Measurements from ENCODE around the gene TDO2.
A peak's percentile ranks its signal among the peaks of the same experiment; 100 is the strongest.
"Not testable (repeated sequence)": the region's sequence is repeated elsewhere in the genome, so short reads cannot be mapped to it uniquely, and the experiment has no call there.

The TDO2 gene

DNA sequence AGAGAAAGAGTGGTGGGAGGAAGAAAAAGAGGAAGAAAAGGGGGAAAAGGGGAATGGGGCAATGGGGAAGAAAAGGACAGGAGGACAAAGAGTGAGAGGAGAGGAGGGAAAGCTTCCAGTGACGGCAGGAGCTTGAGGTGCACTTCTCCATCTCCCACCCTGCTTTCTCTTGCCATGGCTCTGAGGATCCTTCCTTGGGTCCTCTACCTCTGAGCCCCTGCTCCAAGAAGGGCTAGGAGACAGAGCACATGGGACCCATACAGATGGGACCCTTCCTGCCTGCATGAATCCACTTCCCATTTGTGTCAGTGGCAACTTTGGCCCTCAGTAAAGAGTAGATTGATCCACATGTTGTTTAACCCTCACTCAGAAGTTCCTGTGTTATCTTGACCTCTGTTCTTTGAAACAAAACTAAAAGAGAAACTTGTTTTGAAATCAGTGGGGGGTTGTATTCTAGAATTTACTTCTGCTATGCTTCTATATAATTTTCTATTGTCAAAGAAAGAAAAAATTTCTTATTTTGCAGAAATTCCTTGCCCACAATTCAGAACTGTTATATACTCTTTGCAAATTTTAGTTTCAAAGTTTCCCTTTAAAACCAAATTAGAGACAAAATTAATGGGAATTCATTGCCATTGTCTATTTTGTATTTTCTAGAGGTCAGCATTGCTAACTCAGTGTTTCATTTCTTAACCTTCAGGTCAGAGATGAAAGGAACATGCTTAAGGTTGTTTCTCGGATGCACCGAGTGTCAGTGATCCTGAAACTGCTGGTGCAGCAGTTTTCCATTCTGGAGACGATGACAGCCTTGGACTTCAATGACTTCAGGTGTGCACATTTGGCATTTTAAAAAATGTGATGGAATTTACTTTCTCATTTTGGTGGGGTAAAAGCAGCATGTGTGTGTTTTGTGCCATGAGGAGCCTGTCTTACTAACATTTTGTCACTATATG is 5.0 kb downstream of the TDO2 start:
- DNase-seq = no peak

DNA sequence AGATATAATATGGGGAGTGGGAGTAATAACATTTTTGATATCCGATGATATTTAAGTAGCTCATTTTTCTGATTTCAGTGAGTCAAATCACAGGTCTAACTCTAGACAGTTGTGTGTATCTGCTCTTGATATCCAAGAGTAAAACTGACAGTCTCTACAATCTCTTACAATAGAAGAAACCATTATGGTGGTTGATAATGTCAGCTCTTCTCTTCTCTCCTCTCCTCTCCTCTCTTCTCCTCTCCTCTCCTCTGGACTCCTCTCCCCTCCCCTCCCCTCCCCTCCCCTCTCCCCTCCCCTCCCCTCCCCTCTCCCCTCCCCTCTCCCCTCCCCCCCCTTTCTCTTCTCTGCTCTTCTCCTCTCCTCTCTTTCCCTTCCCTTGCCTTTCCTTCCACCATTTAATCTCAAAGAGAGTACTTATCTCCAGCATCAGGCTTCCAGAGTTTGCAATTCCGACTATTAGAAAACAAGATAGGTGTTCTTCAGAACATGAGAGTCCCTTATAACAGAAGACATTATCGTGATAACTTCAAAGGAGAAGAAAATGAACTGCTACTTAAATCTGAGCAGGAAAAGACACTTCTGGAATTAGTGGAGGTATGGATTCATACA is 6.2 kb downstream of the TDO2 start:
- no peak for DNase-seq

DNA sequence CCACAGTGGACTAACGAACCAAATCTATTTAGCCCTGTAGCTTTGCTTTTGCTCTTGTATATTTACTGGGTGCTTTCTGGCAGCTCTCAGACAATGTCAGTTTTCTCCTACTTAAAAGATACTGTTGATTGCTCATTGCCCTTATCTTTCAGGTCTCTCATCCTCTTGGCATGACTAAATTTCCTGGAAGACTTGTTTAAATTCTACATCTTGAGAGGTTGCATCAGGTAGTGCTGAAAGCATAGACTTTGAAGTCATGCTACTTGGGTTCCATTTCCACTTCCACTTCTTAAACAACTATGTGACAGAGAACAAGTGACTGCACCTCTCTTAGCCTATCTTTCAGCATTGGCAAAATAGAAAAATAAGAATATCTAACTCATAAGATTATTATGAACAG is 8.4 kb downstream of the TDO2 start:
- DNase-seq = no peak

DNA sequence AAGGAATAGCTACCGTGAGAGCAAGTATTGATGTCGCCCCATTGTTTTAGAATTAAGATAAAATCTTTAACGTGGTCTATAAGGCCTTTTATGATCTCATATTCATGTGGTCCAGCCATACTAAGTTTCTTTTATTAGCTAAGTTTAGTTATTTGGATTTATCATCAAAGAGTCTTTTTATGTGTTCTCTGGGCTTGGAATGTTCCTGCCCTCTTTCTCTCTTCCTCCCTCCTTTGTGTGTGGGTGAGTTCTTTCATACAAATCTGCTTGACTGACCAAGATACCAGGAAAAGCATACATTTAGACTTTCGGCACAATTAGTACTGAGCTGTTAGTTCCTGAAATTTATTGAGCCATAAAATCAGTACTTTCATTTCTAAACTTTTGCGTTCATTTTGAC is 11.3 kb downstream of the TDO2 start:
- DNase-seq = no peak

DNA sequence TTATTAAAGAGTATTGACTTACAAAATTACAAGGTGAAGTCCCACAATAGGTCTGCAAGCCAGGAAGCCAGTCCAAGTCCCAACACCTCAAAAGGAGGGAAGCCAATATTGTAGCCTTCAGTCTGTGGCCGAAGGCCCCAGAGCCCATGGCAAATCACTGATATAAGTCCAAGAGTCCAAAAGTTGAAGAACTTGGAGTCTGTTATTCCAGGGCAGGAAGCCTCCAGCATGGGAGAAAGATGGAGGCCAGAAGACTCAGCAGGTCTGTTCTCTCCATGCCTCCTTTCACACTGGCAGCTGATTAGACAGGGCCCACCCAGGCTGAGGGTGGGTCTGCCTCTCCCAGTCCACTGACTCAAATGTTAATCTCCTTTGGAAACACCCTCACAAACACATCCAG is 18.1 kb downstream of the TDO2 start:
- DNase-seq = no peak

DNA sequence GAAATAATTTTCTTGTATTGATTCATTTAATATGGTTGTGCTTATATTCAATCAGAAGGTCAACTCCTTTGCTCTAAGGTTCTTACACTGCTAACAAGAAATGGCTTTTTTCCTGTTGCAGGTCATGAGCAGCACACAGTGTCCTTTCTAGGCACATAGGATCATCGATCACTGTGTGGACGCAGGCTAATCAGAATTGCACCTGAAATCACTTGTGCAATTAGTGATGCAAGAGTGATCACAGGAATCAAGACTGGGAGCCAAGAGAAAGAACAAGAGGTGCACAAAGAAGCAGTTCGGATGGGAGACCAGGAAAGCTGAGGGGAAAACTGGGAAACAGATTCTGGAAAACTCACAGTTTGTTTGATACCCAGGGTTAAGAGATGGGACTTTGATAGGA is 21.1 kb downstream of the TDO2 start:
- DNase-seq = no peak

DNA sequence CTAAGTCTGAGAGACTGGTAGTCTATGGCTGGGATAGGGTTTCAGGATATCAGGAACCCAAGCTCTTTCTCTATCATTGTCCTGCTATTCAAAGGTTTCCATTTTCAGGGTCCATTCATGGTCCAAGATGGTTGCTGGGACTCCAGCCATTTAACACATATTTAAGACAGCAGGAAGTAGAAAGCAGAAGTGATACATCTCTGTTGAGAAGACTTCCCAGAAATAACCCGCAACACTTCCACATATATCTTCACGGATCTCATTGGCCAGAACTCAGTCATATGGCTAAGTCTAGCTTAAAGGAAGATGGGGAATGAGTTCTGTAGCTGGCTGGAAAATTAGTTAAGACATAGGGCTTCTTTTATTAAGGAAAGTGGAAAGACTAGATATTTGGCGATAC is 26.3 kb downstream of the TDO2 start:
- DNase-seq = no peak

DNA sequence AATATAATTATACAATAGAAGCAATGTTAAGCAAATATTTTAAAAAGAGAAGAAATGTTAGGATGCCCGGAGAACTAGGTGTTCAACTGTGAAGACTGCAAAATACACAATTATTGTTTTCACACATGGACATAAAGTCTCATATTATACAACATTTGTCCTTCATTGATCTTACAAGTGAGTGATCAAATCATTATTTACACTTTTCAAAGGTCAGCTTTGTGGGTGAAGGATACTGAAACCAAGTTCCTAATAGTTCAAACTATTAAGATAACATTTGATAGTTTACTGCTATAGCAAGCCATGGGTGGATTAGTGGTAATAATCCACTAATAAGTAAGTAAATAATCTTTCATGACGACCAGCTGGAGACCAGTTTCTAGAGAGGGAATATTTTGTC is 26.8 kb downstream of the TDO2 start:
- no peak for DNase-seq

DNA sequence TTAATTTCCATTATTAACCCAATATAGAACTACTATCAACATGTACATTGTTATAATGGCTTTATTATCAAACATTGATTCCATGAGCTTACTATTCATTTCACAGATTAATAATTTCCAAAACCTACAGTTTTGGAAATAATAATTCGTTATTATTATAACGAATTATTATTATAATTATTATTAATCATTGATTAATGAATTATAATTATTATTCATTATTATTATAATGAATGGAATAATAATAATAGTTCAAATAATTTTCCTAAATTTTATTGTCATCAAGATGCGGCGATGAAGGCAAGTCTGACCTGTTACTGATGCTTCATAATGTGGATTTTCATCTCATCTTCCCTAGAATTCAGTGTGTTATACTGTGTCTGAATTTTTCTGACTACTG is 28.1 kb downstream of the TDO2 start:
- no peak for DNase-seq

DNA sequence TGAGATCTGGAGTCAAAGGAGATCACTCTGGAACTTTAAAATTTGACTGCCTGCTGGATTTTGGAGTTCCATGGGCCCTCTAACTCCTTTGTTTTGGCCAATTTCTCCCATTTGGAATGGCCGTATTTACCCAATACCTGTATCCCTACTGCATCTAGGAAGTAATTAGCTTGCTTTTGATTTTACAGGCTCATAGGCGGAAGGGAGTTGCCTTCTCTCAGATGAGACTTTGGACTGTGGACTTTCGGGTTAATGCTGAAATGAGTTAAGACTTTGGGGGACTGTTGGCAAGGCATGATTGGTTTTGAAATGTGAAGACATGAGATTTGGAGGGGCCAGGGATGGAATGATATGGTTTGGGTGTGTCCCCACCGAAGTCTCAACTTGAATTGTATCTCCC is 31.1 kb downstream of the TDO2 start:
- DNase-seq = not testable (repeated sequence)

DNA sequence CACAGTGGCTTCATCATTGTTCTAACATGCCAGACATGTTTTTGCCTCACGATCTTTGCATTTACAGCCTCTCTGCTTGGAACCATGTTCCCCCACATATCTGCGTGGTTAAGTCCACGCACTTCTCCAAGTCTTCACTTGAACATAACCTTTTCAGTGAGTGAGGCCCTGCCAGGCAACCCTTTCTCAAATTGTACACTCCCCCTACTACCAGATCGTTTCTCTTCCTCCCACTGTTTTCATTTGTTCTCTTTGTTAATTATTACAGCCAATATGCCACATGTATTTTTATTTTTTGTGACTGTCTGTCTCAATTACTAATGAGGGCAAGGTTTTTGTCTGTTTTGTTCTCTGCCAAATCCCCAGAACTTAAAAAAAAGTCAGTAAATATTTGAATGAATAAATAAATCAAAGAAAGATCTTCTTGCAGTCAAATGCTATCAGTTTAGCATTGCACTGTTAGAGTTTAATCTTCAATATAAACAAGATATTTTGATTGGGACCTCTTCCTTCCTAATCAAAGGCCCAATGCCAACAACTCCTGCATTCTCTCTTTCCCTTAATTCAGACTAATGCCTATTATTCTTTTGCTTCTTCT is 32.0 kb downstream of the TDO2 start:
- no peak for DNase-seq

DNA sequence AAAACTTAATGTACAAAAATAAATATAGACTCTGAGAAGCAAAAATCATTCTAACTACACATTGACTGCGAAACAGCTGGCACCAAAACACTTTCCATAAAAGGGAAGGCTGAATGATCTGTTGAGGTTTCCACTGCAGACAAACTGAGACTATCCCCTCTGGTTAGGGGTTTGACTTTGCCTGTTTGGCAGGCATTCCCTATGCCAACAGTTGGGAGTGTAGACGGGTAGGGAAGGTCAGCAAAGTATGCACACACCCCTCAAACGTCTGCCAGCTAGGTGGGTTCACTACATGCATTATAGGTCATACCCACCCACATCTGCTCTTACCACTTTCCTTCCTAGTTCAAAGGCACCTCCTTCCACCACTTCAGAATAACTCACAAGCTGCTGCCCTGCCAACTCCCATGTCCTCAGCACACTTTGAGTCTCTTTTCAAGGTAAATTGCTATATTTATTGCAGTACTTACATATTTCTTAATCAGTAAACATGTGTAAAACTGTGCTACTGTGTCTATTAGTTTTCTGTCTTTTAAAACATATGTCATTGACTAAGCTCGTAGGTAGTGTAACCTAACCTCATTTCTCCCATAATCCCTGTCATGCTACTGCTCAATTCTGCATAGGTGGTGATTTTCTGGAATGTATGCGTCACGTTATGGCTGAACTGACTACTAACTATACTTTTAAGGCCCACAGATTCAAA is 37.7 kb downstream of the TDO2 start:
- no peak for DNase-seq

DNA sequence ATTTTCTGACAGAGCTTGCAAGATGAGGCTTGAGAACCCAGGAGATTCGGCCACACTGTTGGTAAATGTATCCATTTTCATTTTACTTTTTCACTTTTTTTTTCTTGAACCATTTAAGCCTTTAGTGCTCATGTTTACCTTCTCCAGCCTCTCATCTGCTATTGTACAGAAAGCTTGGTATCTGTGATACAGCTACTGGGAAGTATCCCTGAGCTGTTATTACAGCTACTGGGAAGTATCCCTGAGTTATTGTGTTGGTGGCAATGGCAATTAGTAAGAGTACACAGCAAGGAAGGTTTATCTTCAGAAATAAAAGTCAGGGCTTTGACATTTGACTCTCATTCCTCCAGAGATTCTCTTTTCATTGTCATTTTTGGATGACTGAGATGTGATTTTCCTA is 38.3 kb downstream of the TDO2 start:
- DNase-seq = no peak

DNA sequence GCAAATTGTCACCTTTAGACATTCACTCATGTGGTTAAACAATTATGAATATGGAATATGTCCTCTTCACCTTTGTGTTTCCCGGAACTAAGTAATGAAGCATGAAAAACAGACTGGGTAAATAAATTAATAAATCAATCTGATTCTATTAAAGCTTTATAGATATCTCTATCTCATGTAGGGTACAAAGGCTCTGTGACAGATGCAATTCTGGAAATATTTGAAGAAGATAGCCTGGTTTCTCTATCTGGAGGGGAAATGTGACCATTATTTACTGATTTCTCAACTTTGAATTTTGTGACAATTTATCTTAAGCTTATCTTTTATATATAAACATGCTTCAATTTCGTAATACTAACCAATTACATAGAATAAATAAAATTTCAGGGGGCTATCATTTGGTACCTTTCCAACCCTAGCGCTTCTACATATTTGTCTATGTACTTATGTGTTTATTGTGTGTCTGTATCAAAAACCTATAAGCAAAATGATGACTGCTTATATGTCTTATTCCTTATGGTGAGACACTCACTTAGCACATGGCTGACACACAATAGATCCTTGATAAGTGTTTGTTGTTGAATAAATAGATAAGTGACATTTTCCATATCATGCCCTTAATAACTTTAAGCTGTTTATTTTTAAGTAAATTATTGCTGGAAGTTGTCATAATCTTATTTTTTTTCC is 40.3 kb downstream of the TDO2 start:
- no peak for DNase-seq

DNA sequence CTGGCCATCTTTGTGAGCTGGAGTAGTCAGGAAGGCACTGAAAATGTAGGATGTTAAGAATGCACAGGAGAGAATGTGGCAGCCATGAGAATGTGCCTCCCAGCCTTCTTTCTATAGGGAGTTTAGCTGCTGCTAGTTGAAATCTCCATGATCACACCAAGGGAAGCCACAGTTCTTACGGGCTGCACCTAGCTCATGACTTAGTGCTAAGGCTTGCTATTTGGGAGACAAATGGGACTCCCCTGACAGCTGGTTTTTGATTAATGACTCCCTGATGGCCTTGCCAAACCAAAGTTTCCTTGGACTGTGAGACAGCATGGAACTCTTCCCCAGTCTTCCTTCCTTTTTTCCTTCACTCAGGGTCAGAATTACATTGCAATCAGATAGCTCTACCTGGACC is 41.0 kb downstream of the TDO2 start:
- no peak for DNase-seq

DNA sequence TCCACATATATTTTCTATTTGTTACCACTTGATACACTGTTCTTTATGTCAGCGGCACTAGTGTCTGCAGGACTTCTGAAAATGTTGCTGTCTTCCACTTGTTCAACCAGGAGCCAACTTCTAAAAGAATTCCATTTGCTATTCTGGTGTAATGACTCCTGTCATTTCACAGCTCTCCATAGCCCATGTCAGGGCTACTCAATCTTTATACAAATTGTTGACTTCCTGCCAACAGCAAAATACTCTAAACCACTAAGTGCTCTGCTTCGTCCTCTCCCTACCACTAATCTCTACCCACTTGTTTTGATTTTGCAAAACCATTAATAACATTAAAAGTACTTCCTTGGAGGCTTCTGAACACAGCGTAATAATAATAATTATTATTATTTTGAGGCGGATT is 43.0 kb downstream of the TDO2 start:
- DNase-seq = no peak

DNA sequence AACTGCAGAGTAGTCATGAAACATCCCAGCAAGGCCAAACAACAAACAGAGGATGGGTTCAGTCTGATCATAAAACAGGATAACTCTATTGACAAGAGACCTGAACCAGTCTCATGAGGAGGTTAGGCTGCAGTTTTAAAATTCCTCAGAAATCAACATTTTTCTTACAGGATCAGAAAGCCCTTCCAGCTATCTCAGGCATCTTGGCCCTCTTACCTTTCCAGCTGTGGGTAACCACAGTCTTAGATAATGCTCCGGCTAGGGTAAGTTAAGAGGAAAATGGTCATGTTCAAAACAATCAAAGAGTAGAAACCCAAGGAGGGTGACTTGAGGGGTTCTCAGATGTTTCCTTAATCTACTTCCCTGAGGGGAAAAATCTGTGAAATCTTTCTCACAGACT is 45.0 kb downstream of the TDO2 start:
- DNase-seq = no peak

DNA sequence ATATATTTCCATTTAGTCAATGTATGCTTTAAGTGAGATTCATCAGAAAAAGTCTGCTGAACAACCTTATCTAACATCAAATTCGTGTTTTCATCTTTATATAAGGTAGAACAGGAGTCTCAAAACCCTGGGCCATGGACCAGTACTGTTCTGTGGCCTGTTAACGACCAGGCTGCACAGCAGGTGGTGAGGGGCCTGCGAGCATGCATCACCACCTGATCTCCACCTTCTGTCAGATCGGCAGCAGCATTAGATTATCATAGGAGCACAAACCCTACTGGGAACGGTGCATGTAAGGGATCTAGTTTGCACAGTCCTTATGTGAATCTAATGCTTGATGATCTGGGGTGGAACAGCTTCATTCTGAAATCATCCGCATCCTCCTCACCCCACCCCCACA is 47.0 kb downstream of the TDO2 start:
- no peak for DNase-seq

DNA sequence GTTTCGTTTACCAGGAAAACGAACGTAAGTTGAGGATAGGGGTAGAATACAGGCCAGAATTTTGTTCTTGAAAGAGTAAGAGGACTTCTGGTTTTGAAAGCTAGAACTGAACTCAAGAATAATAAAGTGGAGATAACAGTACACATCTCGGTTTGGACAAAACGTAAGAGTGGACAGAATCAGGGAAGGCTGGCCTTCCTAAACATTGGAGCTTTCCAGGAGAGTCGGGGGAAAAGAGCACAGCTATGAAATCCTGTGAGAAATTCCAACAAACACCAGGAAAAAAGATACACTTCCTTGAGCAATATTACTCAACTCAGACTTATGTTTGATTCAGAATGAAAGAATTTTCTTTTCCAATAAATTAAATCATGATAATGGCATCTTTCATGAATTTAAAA is 49.0 kb downstream of the TDO2 start:
- no peak for DNase-seq

DNA sequence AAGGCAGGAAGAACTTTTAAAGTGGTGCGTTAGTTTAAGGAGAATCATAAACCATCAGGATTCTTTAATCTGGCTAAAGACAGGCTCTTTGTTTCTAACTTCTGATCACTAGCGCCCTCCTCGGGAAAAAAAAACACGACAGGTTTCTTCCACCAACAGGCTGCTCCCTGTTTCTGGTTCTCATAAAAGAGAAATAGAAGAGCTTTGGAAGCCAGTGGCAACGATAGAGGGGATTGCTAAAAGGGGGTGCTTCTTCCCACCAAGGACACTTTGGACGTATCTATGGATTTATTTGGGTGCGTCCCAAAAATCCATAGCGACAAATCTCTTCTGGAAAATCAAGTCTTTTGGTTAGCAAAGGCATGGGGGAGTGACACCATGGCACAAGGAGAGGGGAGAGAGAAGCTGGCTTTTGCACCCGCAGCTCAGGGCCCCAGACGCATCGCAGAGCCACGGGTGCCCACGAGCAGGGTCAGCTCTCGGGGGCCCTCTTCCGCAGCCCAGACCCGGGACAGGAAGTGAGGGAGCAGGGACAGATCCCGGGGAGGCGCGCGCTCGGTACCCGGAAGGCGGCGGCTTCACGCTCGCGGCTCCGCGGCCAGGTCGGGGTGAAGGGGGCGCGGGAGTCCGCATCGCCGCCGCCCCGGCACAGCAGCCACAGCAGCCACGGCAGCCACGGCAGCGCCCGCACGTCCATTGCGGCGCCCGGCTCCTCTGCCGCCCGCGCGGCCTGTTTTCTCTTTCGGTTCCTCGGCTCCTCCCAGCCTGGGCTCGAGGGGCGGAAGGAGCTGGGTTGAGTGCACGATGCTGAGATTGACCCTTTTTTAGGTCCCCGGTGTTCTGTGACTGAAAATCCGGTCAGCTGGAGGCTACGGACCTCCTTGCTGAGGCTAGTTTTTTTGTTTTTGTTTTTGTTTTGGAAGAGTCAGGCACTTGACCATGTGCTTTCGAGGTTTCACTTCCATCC is 49.9 kb downstream of the TDO2 start, which contains the start of gene CTSO:
TSS of gene CTSO (minus strand) at position 716 of the 967 bp plus-strand sequence. CDS start at position 697, 19 bp downstream.
- peak; percentile 57 for DNase-seq

DNA sequence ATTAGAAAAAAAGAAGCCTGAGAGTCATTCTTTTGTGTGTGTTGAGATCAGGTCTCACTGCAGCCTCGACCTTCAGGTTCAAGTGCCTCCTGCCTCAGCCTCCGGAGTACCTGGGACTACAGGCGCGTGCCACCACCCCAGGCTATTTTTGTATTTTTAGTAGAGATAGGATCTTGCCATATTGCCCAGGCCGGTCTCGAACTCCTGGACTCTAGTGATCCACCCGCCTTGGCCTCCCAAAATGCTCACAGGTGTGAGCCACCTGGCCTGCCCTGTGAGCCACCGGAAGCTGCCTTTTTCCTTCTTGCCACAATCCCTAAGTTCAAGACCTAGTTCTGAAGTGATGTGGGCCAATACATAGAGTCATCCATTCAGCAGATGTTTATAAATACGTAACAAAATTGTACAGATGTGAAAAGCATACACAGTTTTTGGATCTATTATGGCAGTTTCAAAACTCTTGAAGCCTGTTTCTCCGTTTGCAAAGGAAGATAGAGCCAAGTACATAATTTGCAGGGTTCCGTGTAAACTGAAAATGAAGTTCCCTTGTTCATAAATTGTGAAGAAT is 50.7 kb downstream of the TDO2 start:
- DNase-seq = no peak
